Mesothelial cell of epicardium (in vitro differentiated cells): ENCODE measurements around the gene YJEFN3. TPM values are rescaled to one million over a fixed set of nuclear protein-coding genes. Genes with fewer than 3 reads are reported as not detected.

ENCODE experiments used
- DNase-seq, 2 experiments: peaks; one replicate each; pipeline ENCODE4 v3.0.0; 2021; ENCODE audit warnings: low spot score in 2 of 2; ENCODE audit not compliant: unreplicated experiment in 2 of 2
- H3K27ac Mint-ChIP-seq: 2 replicates; pipeline ENCODE4 v1.8.0; 2021; ENCODE audit warnings: mixed read lengths
- H3K27me3 Mint-ChIP-seq: 2 replicates; pipeline ENCODE4 v1.8.0; 2021; ENCODE audit warnings: low read depth, mixed read lengths
- H3K36me3 Mint-ChIP-seq: 2 replicates; pipeline ENCODE4 v1.8.0; 2021; ENCODE audit warnings: mixed read lengths
- H3K4me1 Mint-ChIP-seq: 2 replicates; pipeline ENCODE4 v1.8.0; 2021; ENCODE audit warnings: mixed read lengths
- H3K4me3 Mint-ChIP-seq: 2 replicates; pipeline ENCODE4 v1.8.0; 2021; ENCODE audit warnings: mild to moderate bottlenecking, moderate library complexity, mixed read lengths
- H3K9me3 Mint-ChIP-seq: 2 replicates; pipeline ENCODE4 v1.8.0; 2021; ENCODE audit warnings: mixed read lengths
- CTCF ChIP-seq: fragments of 200-600 bp; sonication (generic); IDR thresholded peaks from one replicate; pipeline ENCODE4 v1.5.0; 2021; ENCODE audit warnings: antibody characterized with exemption; ENCODE audit not compliant: unreplicated experiment
- total RNA-seq: library from RNA; stranded (reverse); gene quantifications from 3 replicates; pipeline ENCODE4 v1.2.1, GENCODE V29; 2021

YJEFN3 gene
- total RNA-seq, 1 donor from 2014 or later, result 22.6 TPM

DNA sequence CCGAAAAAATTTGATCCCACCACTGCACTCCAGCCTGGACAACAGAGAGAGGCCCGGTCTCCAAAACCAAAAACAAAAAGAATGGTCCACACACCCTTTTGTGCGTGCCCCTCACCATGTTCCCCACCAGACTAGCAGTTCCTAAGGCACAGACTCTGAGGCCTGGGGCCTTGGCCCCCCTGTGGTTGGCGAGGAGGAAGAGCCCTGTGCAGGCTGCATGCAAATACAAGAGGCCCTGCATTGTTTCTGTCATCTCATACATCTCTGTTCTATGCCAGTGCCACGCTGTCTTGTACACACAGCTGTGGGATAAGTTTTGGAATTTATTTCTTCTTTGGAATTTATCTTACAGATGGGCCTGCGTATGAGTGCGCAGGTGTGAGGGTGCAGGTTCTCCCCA lies 4.7 kb upstream of the YJEFN3 start:
- Mint-ChIP-seq H3K27ac (no peak overlapping the region), H3K36me3 (peaks cover 21% of the 10 kb centered on the region), H3K27me3 (no peaks in the 10 kb centered on the region), H3K4me3 (no peak overlapping the region), H3K9me3 (no peaks in the 10 kb centered on the region), H3K4me1 (no peaks in the 10 kb centered on the region)
- DNase-seq, result no peak
- TF ChIP-seq CTCF, result no peak

- H3K27me3 Mint-ChIP-seq, result no peaks in the 10 kb centered on the region
- no peak for DNase-seq
- H3K4me3 Mint-ChIP-seq, result no peak overlapping the region
- H3K36me3 Mint-ChIP-seq, result peaks cover 9% of the 10 kb centered on the region
- no peak overlapping the region for H3K27ac Mint-ChIP-seq
- peaks cover 3% of the 10 kb centered on the region for H3K4me1 Mint-ChIP-seq
- H3K9me3 Mint-ChIP-seq, result no peaks in the 10 kb centered on the region
- TF ChIP-seq CTCF, result no peak
Measured at GRCh38 chr19:19525611-19526380, 2.9 kb upstream of the YJEFN3 start.

DNA sequence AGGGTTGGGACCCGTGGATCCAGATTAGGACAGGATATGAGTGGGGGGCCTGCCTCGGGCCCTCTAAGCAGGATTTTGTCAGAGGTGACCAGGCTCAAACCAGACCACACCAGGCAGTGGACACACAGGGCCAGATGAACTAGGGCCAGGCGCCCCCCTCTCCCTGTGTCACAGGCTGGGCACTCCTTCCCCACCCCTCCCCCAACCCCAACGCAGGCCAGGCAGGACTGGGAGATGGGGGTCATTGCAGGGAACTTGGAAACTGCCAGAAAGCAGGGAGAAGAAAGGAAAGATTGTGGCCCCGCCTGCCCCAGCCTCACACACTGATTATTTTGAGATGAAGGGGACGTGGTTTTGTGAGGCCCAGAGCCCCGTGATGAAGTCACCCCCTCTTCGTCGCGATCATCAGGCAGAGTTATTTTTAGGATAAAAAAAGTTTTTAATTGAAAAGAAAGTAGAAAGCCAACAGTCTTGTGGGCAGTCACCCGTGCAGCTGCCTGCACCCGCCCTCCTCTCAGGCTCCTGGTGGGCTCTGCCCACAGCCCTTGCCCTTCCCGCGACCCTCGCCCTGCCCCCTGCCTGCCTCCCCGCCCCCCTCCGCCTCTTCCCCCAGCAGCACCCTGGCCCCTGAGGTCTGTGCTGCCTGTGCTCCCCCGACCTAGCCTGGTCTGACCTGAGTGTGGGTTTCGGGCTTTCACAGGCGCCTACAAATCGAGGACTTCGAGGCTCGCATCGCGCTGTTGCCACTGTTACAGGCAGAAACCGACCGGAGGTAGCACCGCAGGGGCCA lies 1.9 kb upstream of the YJEFN3 start:
- peaks cover 6% of the 10 kb centered on the region for H3K4me1 Mint-ChIP-seq
- H3K27ac Mint-ChIP-seq, result no peak overlapping the region
- H3K4me3 Mint-ChIP-seq, result no peak overlapping the region
- no peak for TF ChIP-seq CTCF
- H3K36me3 Mint-ChIP-seq, result peaks cover 6% of the 10 kb centered on the region
- no peaks in the 10 kb centered on the region for H3K9me3 Mint-ChIP-seq
- no peaks in the 10 kb centered on the region for H3K27me3 Mint-ChIP-seq
- DNase-seq, result no peak

GRCh38 chr19:19527371-19527656 lies 1.4 kb upstream of the YJEFN3 start:
- Mint-ChIP-seq H3K27me3 (no peaks in the 10 kb centered on the region), H3K36me3 (peaks cover 6% of the 10 kb centered on the region), H3K9me3 (no peaks in the 10 kb centered on the region), H3K4me3 (no peak overlapping the region), H3K27ac (no peak overlapping the region), H3K4me1 (peaks cover 10% of the 10 kb centered on the region)
- no peak for TF ChIP-seq CTCF
- no peak for DNase-seq

DNA sequence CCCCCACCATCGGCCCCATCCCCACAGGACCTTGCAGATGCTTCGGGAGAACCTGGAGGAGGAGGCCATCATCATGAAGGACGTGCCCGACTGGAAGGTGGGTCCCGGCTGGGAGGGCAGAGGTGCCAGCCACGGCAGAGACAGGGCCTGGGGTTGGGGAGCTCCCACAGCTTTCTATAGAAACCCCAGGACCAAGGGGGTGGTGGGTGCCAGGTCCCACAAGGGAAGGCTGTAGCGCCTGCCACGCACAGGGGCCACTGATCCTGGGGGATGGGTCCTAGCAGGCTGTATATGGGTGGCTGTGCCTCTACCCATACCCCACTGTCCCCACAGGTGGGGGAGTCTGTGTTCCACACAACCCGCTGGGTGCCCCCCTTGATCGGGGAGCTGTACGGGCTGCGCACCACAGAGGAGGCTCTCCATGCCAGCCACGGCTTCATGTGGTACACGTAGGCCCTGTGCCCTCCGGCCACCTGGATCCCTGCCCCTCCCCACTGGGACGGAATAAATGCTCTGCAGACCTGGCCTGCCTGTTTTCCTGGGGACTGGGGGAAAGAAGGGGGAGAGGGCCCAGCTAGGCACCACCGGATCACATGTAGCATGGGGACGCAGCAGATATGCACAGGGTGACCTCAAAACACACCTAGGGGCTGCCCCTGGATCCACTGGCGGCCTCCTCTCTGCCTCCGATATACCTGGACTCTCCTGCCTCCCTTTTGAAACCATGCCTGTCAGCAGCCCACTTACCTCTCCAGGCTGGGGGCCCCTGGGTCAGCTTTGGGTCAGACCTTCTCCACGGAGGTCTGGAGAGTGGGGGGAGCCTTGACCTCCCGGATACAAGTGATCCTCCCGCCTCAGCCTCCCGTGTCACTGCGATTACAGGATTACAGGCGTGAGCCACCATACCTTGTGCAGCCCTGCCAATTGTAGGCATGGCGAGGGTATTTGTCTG lies 761 bp upstream of the YJEFN3 start:
- TF ChIP-seq CTCF, result no peak
- no peaks in the 10 kb centered on the region for H3K9me3 Mint-ChIP-seq
- no peak for DNase-seq
- H3K27me3 Mint-ChIP-seq, result no peaks in the 10 kb centered on the region
- peaks cover 12% of the 10 kb centered on the region for H3K4me1 Mint-ChIP-seq
- H3K27ac Mint-ChIP-seq, result no peak overlapping the region
- peaks cover 3% of the 10 kb centered on the region for H3K36me3 Mint-ChIP-seq
- H3K4me3 Mint-ChIP-seq, result no peak overlapping the region
